DND-41 (cell line): ENCODE measurements around the gene RELN.

Experiments used
- EZH2 ChIP-seq: IDR thresholded peaks from 3 replicates; pipeline ENCODE4 v1.6.1; 2012; ENCODE audit warnings: borderline replicate concordance, low read depth, mild to moderate bottlenecking, moderate library complexity, low read length, inconsistent platforms; ENCODE audit not compliant: severe bottlenecking
- TF ChIP-seq, protein P1 (sequence below): IDR thresholded peaks from 2 replicates; pipeline ENCODE4 v1.5.1; 2012; ENCODE audit warnings: borderline replicate concordance, low read length, moderate library complexity, mild to moderate bottlenecking; ENCODE audit not compliant: poor library complexity, severe bottlenecking; ENCODE audit errors: extremely low read depth

DNA sequence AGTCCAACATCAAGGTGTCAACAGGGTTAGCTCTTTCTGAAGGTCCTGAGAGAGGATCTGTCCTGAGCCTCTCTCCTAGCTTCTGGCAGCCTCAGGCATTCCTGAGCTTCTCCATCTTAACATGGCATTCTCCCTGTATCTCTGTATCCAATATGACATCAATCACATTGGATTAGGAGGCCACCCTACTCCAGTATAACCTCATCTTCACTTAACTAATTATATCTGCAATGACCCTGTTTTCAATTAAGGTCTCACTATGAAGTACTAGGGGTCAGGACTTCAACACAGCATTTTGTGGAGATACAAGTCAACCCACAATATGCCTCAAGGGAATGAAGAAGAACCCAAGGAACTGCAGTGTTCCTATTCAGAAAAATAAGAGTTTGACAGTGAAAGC, 133.8 kb downstream of the RELN start:
- TF ChIP-seq, protein P1, sequence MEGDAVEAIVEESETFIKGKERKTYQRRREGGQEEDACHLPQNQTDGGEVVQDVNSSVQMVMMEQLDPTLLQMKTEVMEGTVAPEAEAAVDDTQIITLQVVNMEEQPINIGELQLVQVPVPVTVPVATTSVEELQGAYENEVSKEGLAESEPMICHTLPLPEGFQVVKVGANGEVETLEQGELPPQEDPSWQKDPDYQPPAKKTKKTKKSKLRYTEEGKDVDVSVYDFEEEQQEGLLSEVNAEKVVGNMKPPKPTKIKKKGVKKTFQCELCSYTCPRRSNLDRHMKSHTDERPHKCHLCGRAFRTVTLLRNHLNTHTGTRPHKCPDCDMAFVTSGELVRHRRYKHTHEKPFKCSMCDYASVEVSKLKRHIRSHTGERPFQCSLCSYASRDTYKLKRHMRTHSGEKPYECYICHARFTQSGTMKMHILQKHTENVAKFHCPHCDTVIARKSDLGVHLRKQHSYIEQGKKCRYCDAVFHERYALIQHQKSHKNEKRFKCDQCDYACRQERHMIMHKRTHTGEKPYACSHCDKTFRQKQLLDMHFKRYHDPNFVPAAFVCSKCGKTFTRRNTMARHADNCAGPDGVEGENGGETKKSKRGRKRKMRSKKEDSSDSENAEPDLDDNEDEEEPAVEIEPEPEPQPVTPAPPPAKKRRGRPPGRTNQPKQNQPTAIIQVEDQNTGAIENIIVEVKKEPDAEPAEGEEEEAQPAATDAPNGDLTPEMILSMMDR = no peak
- no peak for TF ChIP-seq EZH2
